Brain microvascular endothelial cell (primary cell): ENCODE data around the gene GPC5.

Experiments
- DNase-seq: peaks from one replicate; pipeline ENCODE4 v3.0.0-alpha.2; 2020
- H3K27ac ChIP-seq: fragments of 250-450 bp; sonication (Bioruptor Pico); 2 replicates; pipeline ENCODE4 v1.5.1; 2020; ENCODE audit warnings: mild to moderate bottlenecking, moderate library complexity
- H3K27me3 ChIP-seq: fragments of 250-450 bp; sonication (Bioruptor Pico); replicated peaks from 2 replicates; pipeline ENCODE4 v1.5.1; 2020; ENCODE audit warnings: mild to moderate bottlenecking
- H3K36me3 ChIP-seq: fragments of 250-450 bp; sonication (Bioruptor Pico); replicated peaks from 2 replicates; pipeline ENCODE4 v1.5.1; 2020; ENCODE audit warnings: mild to moderate bottlenecking
- H3K4me3 ChIP-seq: 2 replicates; pipeline ENCODE4 v1.5.1; 2011; ENCODE audit warnings: low read depth, mild to moderate bottlenecking, control low read depth, low read length, moderate library complexity
- CTCF ChIP-seq: IDR thresholded peaks from 2 replicates; pipeline ENCODE4 v1.5.1; 2011; ENCODE audit warnings: low read depth, mild to moderate bottlenecking, moderate library complexity, low read length, control low read depth, inconsistent platforms; ENCODE audit errors: missing control alignments
- in situ Hi-C: cut with HindIII; loops from 2 replicates; pipeline ENCODE4 v1.10.0; 2017; ENCODE audit warnings: low sequenced_read_pairs, low pct_ligation_motif_present

The GPC5 gene

GRCh38 chr13:91358387-91358782 is 40.0 kb upstream of the GPC5 start:
- H3K27ac ChIP-seq, result no peak overlapping the region
- H3K36me3 ChIP-seq, result peaks cover 37% of the 10 kb centered on the region
- no peak for TF ChIP-seq CTCF
- H3K27me3 ChIP-seq, result no peaks in the 10 kb centered on the region
- DNase-seq, result no peak
- no peak overlapping the region for H3K4me3 ChIP-seq
- in situ Hi-C loops, result no loop called here

DNA sequence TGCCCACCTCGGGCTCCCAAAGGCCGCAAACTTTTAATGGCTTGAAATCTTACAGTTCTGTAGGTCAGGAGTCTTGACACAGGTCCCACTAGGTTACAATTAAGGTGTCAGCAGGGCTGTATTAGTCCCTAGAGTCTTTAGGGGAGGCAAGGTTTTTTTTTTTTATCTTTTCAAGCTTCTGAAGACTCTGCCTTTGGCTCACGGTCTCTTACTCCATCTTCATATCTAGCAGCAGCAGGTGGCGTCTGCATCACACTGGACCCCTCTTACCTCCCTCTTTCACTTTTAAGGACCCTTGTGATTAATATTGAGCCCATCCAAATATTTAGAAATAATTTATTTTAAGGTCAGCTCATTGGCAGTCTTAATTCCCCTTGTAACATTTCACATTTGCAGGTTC is 39.3 kb upstream of the GPC5 start:
- in situ Hi-C loops, result no loop called here
- no peak for TF ChIP-seq CTCF
- H3K4me3 ChIP-seq, result no peak overlapping the region
- DNase-seq, result no peak
- H3K36me3 ChIP-seq, result peaks cover 30% of the 10 kb centered on the region
- no peaks in the 10 kb centered on the region for H3K27me3 ChIP-seq
- no peak overlapping the region for H3K27ac ChIP-seq

DNA sequence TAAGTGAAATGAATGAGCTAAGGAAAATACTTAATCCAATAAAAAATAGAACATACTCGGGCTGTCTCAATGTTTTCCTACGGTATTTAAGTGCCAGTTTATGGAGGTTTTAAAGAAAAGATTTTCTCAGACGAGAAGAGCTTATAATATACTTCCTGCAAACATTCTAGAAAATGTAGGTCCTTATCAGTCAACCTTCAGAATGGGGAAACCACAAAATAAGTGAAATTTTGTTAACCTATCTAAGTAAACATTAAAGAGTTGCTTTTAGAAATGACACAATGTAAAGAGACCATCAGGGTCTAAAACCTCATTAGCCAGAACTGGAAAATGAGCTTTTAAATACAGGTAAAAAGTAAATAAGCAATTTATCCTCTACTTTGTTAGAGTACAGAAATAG is 38.8 kb upstream of the GPC5 start:
- no peak overlapping the region for H3K27ac ChIP-seq
- no peaks in the 10 kb centered on the region for H3K27me3 ChIP-seq
- TF ChIP-seq CTCF, result no peak
- DNase-seq, result no peak
- in situ Hi-C loops, result no loop called here
- H3K36me3 ChIP-seq, result peaks cover 26% of the 10 kb centered on the region
- H3K4me3 ChIP-seq, result no peak overlapping the region

DNA sequence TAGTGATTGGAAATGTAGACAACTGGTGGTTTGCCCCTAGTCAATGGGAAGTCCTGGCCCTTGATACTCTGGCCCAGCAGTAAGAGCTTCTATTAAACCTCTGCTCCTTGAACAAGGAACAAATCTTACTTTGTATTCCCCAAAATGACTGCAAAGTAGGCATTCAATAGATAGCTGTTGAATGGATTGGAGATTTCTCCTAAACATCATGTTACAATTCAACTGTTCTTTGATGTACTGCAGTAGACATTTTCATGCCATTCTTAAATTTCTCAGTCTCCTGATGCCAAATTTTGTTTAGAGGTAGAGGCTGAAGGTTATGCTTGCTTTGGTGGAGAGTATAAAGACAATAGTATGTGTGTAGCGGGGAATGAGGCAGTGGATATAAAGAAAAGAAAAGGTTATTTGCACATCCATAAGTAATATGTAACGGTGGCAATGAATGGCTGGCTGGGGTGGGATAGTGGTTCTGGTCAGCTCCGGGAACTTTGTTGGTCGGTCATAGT is 38.1 kb upstream of the GPC5 start:
- in situ Hi-C loops, result no loop called here
- Histone ChIP-seq H3K27me3 (no peaks in the 10 kb centered on the region), H3K27ac (no peak overlapping the region), H3K4me3 (no peak overlapping the region), H3K36me3 (peaks cover 23% of the 10 kb centered on the region)
- TF ChIP-seq CTCF, result no peak
- DNase-seq, result no peak

- no peak overlapping the region for H3K4me3 ChIP-seq
These were observed 36.6 kb upstream of the GPC5 start for GRCh38 chr13:91361755-91362271.

More at GRCh38 chr13:91361755-91362271, 36.6 kb upstream of the GPC5 start:
- H3K27me3 ChIP-seq, result no peaks in the 10 kb centered on the region
- TF ChIP-seq CTCF, result no peak
- peaks cover 9% of the 10 kb centered on the region for H3K36me3 ChIP-seq
- no peak overlapping the region for H3K27ac ChIP-seq
- in situ Hi-C loops, result no loop called here
- no peak for DNase-seq
